ENCODE results near the gene FKBP8. TPM values are rescaled to one million over a fixed set of nuclear protein-coding genes. Genes with fewer than 3 reads are reported as not detected.
A peak's percentile ranks its signal among the peaks of the same experiment; 100 is the strongest.
"Not testable (repeated sequence)": the region's sequence is repeated elsewhere in the genome, so short reads cannot be mapped to it uniquely, and the experiment has no call there.

FKBP8 gene
- 100 to 1,000 TPM; 192 to 345 TPM for total RNA-seq

- Histone ChIP-seq H3K9me3 (no peaks in the 10 kb centered on the region), H3K27ac (peak within 1 kb of the TSS; percentile 91 to 92), H3K4me3 (peak within 1 kb of the TSS; percentile 88 to 90), H3K36me3 (peaks cover 31% of the 10 kb centered on the region), H3K27me3 (no peaks in the 10 kb centered on the region), H3K4me1 (peaks cover 0 to 20% of the 10 kb centered on the region in 2 donors)
- peak; percentile 95 for DNase-seq (ENCODE audit: low spot score)
- TF ChIP-seq, protein P1, sequence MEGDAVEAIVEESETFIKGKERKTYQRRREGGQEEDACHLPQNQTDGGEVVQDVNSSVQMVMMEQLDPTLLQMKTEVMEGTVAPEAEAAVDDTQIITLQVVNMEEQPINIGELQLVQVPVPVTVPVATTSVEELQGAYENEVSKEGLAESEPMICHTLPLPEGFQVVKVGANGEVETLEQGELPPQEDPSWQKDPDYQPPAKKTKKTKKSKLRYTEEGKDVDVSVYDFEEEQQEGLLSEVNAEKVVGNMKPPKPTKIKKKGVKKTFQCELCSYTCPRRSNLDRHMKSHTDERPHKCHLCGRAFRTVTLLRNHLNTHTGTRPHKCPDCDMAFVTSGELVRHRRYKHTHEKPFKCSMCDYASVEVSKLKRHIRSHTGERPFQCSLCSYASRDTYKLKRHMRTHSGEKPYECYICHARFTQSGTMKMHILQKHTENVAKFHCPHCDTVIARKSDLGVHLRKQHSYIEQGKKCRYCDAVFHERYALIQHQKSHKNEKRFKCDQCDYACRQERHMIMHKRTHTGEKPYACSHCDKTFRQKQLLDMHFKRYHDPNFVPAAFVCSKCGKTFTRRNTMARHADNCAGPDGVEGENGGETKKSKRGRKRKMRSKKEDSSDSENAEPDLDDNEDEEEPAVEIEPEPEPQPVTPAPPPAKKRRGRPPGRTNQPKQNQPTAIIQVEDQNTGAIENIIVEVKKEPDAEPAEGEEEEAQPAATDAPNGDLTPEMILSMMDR (IDR thresholded peaks at IDR 0.05): no peak
These were observed at the start of gene FKBP8 for GRCh38 chr19:18542941-18543813. Gene FKBP8, minus strand, starts transcription at chr19:18543573. Its CDS starts 1,603 bp downstream, at chr19:18541970.

- not testable (repeated sequence) for H3K27me3 ChIP-seq; H3K27ac ChIP-seq; DNase-seq (ENCODE audit: low spot score); H3K9me3 ChIP-seq; H3K4me3 ChIP-seq
- peaks cover 0 to 46% of the 10 kb centered on the region in 2 donors for H3K4me1 ChIP-seq
- peaks cover 10% of the 10 kb centered on the region for H3K36me3 ChIP-seq
These were observed 49.4 kb upstream of the FKBP8 start for GRCh38 chr19:18592732-18593131.

- H3K27me3 ChIP-seq: no peaks in the 10 kb centered on the region
- H3K4me1 ChIP-seq: peaks cover 0 to 43% of the 10 kb centered on the region in 2 donors
- DNase-seq (ENCODE audit: low spot score): no peak
- H3K9me3 ChIP-seq: no peaks in the 10 kb centered on the region
- peaks cover 10% of the 10 kb centered on the region for H3K36me3 ChIP-seq
- TF ChIP-seq, protein P1 (IDR thresholded peaks at IDR 0.05): no peak
- H3K27ac ChIP-seq: no peak overlapping the region
- no peak overlapping the region for H3K4me3 ChIP-seq
These were observed 48.5 kb upstream of the FKBP8 start for GRCh38 chr19:18591735-18592385.

- peak overlapping the region in 1 of 2 donors; percentile 86 for H3K27ac ChIP-seq
- H3K4me1 ChIP-seq: peaks cover 0 to 38% of the 10 kb centered on the region in 2 donors
- no peaks in the 10 kb centered on the region for H3K9me3 ChIP-seq
- H3K4me3 ChIP-seq: no peak overlapping the region
- peak; percentile 66 for DNase-seq (ENCODE audit: low spot score)
- peaks cover 10% of the 10 kb centered on the region for H3K36me3 ChIP-seq
- H3K27me3 ChIP-seq: no peaks in the 10 kb centered on the region
- TF ChIP-seq, protein P1 (IDR thresholded peaks at IDR 0.05): no peak
These were observed 47.2 kb upstream of the FKBP8 start for GRCh38 chr19:18590273-18591272.

DNA sequence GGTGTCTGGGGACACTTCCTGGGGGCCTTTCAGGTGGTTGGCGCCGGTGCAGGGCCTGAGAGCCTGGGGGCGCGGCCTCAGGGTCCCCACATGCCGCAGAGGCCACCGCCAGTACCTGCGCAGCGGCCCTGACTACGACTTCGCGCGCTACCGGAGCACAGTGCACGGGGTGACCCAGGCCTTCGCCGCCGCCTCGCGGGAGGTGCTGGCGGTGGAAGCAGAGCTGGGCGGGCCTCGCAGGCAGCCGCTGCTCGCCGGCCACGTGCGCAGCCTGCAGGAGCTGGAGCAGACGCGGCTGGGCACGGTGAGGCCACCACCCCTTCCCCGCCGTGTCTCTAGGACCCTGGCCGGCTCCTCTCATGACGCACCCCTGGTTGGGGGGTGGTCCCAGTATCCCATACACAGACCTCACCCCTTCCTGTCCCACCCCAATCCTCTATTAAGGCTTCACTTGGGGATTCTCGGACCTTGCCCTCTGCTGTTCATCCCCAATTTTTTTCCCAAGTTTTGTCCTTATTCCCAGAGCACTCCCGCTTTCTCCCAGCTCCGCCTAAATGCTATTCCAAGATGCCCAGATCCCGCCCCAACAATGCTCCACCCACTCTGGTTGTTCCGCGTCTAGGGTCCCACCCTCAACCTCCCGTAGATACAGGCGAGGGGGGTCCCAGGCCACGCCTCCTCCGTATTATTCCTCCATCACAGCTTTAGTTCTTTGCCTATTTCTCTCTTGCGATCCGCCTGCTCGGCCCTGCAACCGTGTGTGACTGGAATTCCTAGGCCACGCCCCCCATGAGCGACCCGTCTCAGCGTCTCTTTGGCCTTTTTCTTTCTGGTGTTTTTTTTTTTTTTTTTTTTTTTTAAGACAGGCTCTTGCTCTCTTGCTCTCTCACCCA lies 46.3 kb upstream of the FKBP8 start:
- TF ChIP-seq, protein P1 (IDR thresholded peaks at IDR 0.05): peak in 1 of 2 donors; percentile 41
- Histone ChIP-seq H3K4me1 (peaks cover 0 to 28% of the 10 kb centered on the region in 2 donors), H3K9me3 (no peaks in the 10 kb centered on the region), H3K4me3 (peak overlapping the region; percentile 72 to 84), H3K27ac (peak overlapping the region; percentile 78 to 86), H3K27me3 (no peaks in the 10 kb centered on the region), H3K36me3 (peaks cover 10% of the 10 kb centered on the region)
- DNase-seq (ENCODE audit: low spot score): peak; percentile 74

Measured in right atrium auricular region (tissue), 2 donors.